Endothelial cell of umbilical vein (primary cell): ENCODE data around the gene SLC1A7. TPM values are rescaled to one million over a fixed set of nuclear protein-coding genes. Genes with fewer than 3 reads are reported as not detected.

Experiments
- BruUV-seq: library from RNA; stranded (reverse); fragments of 400-500 nt; replicated peaks from 2 replicates; lab custom pipeline; 2021; lab: Mats Ljungman, UMichigan
- CTCF ChIA-PET: fragments of 300-600, 350-600 bp; sonication (Branson Sonifier 250); formaldehyde crosslinking; loops from one replicate; lab custom pipeline; 2021; ENCODE audit warnings: antibody characterized with exemption, inconsistent platforms; lab: Charles Lee
- POLR2A ChIA-PET: fragments of 300-600, 350-600 bp; sonication (Branson Sonifier 250); formaldehyde crosslinking; loops from one replicate; lab custom pipeline; 2021; ENCODE audit warnings: antibody characterized with exemption, inconsistent platforms; lab: Charles Lee
- DNase-seq: peaks from one replicate; pipeline ENCODE4 v3.0.0-alpha.2; 2011; ENCODE audit warnings: low read depth, low spot score
- FAIRE-seq: peaks from 2 replicates; lab custom pipeline; 2011; peaks lifted over from hg19 to GRCh38; lab: Jason Lieb, UNC
- H2AFZ ChIP-seq: 2 replicates; pipeline ENCODE4 v1.6.0; 2012; ENCODE audit warnings: low read depth, low read length, control low read depth, inconsistent platforms
- H3K27ac ChIP-seq: 2 replicates; pipeline ENCODE4 v1.5.1; 2011; ENCODE audit warnings: low read depth, mild to moderate bottlenecking, control low read depth, low read length, moderate library complexity; ENCODE audit not compliant: insufficient read depth
- H3K27me3 ChIP-seq, 2 experiments: 2 replicates each; pipeline versions ENCODE4 v1.6.0 to v1.6.1; 2011; ENCODE audit warnings: low read length in 2 of 2, mixed read lengths in 1 of 2; ENCODE audit not compliant: control insufficient read depth in 2 of 2, insufficient read depth in 2 of 2
- H3K36me3 ChIP-seq, 2 experiments: 2 replicates in 1 of 2; 3 replicates in 1 of 2; pipeline ENCODE4 v1.5.1; 2011; ENCODE audit warnings: low read length in 2 of 2, mild to moderate bottlenecking in 1 of 2, moderate library complexity in 1 of 2; ENCODE audit not compliant: control insufficient read depth in 2 of 2, insufficient read depth in 2 of 2; ENCODE audit errors: extremely low read depth in 1 of 2
- H3K4me1 ChIP-seq: 3 replicates; pipeline ENCODE4 v1.5.1; 2011; ENCODE audit warnings: mild to moderate bottlenecking, low read length; ENCODE audit not compliant: control insufficient read depth, insufficient read depth; ENCODE audit errors: extremely low read depth
- H3K4me2 ChIP-seq: 2 replicates; pipeline ENCODE4 v1.6.1; 2011; ENCODE audit warnings: low read length, control low read depth, mixed read lengths; ENCODE audit not compliant: insufficient read depth
- H3K4me3 ChIP-seq, 3 experiments: fragments of 200-600 bp in 1 of 3; sonication (generic), shearing (Covaris generic) in 1 of 3; replicated peaks in 1 of 3; 2 replicates each; pipeline ENCODE4 v1.5.1; 2011 to 2016; ENCODE audit warnings: control low read depth in 3 of 3, low read length in 3 of 3, mild to moderate bottlenecking in 2 of 3, inconsistent platforms in 1 of 3, low read depth in 1 of 3, moderate library complexity in 1 of 3; ENCODE audit not compliant: insufficient read depth in 1 of 3
- H3K79me2 ChIP-seq: 2 replicates; pipeline ENCODE4 v1.6.0; 2012; ENCODE audit warnings: low read length, inconsistent platforms; ENCODE audit not compliant: control insufficient read depth, insufficient read depth
- H3K9ac ChIP-seq: replicated peaks from 2 replicates; pipeline ENCODE3; 2011; ENCODE audit warnings: low read length, control low read depth; ENCODE audit not compliant: insufficient read depth; ENCODE audit errors: extremely low read depth
- H3K9me1 ChIP-seq: replicated peaks from 3 replicates; pipeline ENCODE4 v1.6.0; 2011; ENCODE audit warnings: mild to moderate bottlenecking, low read length; ENCODE audit not compliant: control insufficient read depth, insufficient read depth; ENCODE audit errors: extremely low read depth
- H3K9me3 ChIP-seq: replicated peaks from 2 replicates; pipeline ENCODE4 v1.5.1; 2012; ENCODE audit warnings: low read length, inconsistent platforms; ENCODE audit not compliant: control insufficient read depth, insufficient read depth
- H4K20me1 ChIP-seq: replicated peaks from 2 replicates; pipeline ENCODE3; 2011; ENCODE audit warnings: mild to moderate bottlenecking, low read length; ENCODE audit not compliant: control insufficient read depth, insufficient read depth; ENCODE audit errors: extremely low read depth
- EZH2 ChIP-seq: IDR thresholded peaks from 2 replicates; pipeline ENCODE4 v1.6.1; 2012; ENCODE audit warnings: borderline replicate concordance, low read depth, mild to moderate bottlenecking, moderate library complexity, low read length, inconsistent platforms; ENCODE audit not compliant: severe bottlenecking
- FOS ChIP-seq: IDR thresholded peaks from 2 replicates; pipeline ENCODE4 v1.6.1; 2011; ENCODE audit warnings: mild to moderate bottlenecking, low read length, moderate library complexity, borderline replicate concordance; ENCODE audit not compliant: insufficient read depth
- GATA2 ChIP-seq: IDR thresholded peaks from 2 replicates; pipeline ENCODE4 v1.7.0; 2011; ENCODE audit warnings: low read depth, mild to moderate bottlenecking, moderate library complexity, mixed read lengths, low read length; ENCODE audit not compliant: insufficient read length, insufficient read depth
- JUN ChIP-seq: IDR thresholded peaks from 2 replicates; pipeline ENCODE4 v1.6.1; 2011; ENCODE audit warnings: borderline replicate concordance, low read depth; ENCODE audit not compliant: insufficient read length, insufficient read depth
- MYC ChIP-seq: IDR thresholded peaks from one replicate; pipeline ENCODE4 v1.6.1; 2011; ENCODE audit warnings: mild to moderate bottlenecking, low read depth, low read length
- POLR2A ChIP-seq: IDR thresholded peaks from 2 replicates; pipeline ENCODE4 v1.6.1; 2012; ENCODE audit warnings: low read depth, mild to moderate bottlenecking, control low read depth, low read length
- POLR2AphosphoS5 ChIP-seq: IDR thresholded peaks from 2 replicates; pipeline ENCODE4 v1.6.1; 2012; ENCODE audit warnings: low read depth, mild to moderate bottlenecking, control low read depth, low read length, moderate library complexity; ENCODE audit not compliant: insufficient read depth
- dilution Hi-C: fragments of 300-500 bp; cut with MboI; formaldehyde crosslinking; loops from one replicate; pipeline ENCODE4 v1.15.0; 2019; ENCODE audit warnings: low sequenced_read_pairs; ENCODE audit not compliant: extremely low pct_ligation_motif_present
- intact Hi-C: fragments of 100-400 bp; cut with micrococcal nuclease; formaldehyde crosslinking; loops from one replicate; pipeline ENCODE4 v1.10.0; 2022
- polyA plus RNA-seq, 4 experiments: library from polyadenylated mRNA; depleted of rRNA in 3 of 4; stranded (reverse) in 3 of 4; unstranded in 1 of 4; fragments of >200 nt; gene quantifications; 2 replicates each; pipeline versions ENCODE4 v1.2.1 to v1.2.3, GENCODE V29; 2011 to 2012; ENCODE audit warnings: missing spikeins in 1 of 4
- total RNA-seq: library from RNA; stranded (reverse); gene quantifications from 2 replicates; pipeline ENCODE4 v1.2.3, GENCODE V29; 2021
- TF ChIP-seq, protein P1 (sequence below): IDR thresholded peaks from 2 replicates; pipeline ENCODE4 v1.6.1; 2011; ENCODE audit not compliant: insufficient read depth, insufficient read length
- TF ChIP-seq, protein P2 (sequence below), 2 donors: IDR thresholded peaks; 1 replicate in 1 of 2; 2 replicates in 1 of 2; pipeline ENCODE4 v1.5.1; 2011; ENCODE audit warnings: low read length in 2 of 2, mild to moderate bottlenecking in 2 of 2, moderate library complexity in 2 of 2, control low read depth in 1 of 2, inconsistent platforms in 1 of 2, low read depth in 1 of 2; ENCODE audit not compliant: insufficient read depth in 1 of 2; ENCODE audit errors: extremely low read depth in 1 of 2

SLC1A7 gene
- total and polyA plus RNA-seq, 2 donors (not counting 3 experiments of a cell fraction or from before 2014, with no cell fraction given), result not detected

DNA sequence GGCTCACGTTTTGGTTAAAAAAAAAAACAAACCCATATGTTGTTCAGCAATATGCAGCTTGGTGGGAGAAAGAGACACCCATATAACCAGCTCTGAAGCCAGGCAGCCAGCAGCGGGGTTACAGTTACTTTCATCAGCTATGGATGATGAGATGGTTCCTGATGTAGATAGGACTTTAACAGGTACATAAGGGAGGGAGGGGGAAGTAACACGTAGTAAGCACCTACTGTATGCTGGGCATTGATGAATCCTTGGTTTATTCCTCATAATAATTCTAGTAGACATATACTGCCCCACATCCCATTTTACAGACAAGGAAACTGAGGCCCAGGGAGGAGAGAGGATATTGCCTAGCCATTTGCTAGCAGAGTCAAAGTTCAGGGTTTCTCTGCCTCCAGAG, 2.0 kb downstream of the SLC1A7 start:
- BruUV-seq, result no TSS peak
- DNase-seq (no peak), FAIRE-seq (no peak)
- Histone ChIP-seq H3K27ac (no peak overlapping the region), H3K4me3 (no peak overlapping the region), H3K4me2 (no peak overlapping the region), H2AFZ (no peak overlapping the region), H3K79me2 (no peaks in the 10 kb centered on the region), H3K36me3 (no peaks in the 10 kb centered on the region), H3K4me1 (peaks cover 4% of the 10 kb centered on the region), H3K9me3 (no peaks in the 10 kb centered on the region), H4K20me1 (no peaks in the 10 kb centered on the region), H3K27me3 (no peaks in the 10 kb centered on the region), H3K9me1 (no peaks in the 10 kb centered on the region), H3K9ac (no peak overlapping the region)
- TF ChIP-seq GATA2, result no peak
- TF ChIP-seq, protein P1, sequence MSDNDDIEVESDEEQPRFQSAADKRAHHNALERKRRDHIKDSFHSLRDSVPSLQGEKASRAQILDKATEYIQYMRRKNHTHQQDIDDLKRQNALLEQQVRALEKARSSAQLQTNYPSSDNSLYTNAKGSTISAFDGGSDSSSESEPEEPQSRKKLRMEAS, result no peak
- no peak for TF ChIP-seq EZH2
- TF ChIP-seq FOS, result no peak
- no peak for TF ChIP-seq MYC
- dilution Hi-C loops, result no loop called here
- CTCF ChIA-PET, result no interaction called here
- intact Hi-C loops, result no loop called here
- POLR2A ChIA-PET, result no interaction called here

DNA sequence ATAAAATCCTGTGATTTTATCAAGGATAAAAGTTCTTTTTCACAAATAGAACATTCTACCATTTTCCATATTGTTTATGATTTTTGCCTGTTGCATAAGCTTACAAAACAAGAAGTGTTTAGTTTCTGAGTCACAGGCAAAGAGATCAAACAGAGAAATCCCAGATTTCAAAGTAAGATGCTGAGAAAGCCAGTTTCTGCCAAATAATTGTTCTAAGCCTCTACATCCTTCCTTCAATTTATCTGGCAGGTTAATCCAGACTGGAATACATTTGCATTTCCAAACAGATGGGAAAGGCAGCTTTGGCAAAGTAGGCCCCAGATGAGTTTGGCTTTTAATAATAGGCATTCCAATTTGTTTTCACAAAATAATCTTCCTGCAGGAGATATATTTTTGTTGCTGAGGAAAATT, 2.5 kb downstream of the SLC1A7 start:
- Histone ChIP-seq H3K79me2 (no peaks in the 10 kb centered on the region), H3K4me1 (peaks cover 4% of the 10 kb centered on the region), H3K4me3 (no peak overlapping the region), H3K27me3 (no peaks in the 10 kb centered on the region), H2AFZ (no peak overlapping the region), H3K4me2 (no peak overlapping the region), H3K9ac (no peak overlapping the region), H3K36me3 (no peaks in the 10 kb centered on the region), H3K9me3 (no peaks in the 10 kb centered on the region), H3K27ac (no peak overlapping the region), H3K9me1 (no peaks in the 10 kb centered on the region), H4K20me1 (no peaks in the 10 kb centered on the region)
- peak; percentile 32 for DNase-seq
- TF ChIP-seq MYC (no peak), EZH2 (no peak), POLR2AphosphoS5 (no peak), FOS (no peak), GATA2 (no peak), JUN (no peak), POLR2A (no peak)
- TF ChIP-seq, protein P2, sequence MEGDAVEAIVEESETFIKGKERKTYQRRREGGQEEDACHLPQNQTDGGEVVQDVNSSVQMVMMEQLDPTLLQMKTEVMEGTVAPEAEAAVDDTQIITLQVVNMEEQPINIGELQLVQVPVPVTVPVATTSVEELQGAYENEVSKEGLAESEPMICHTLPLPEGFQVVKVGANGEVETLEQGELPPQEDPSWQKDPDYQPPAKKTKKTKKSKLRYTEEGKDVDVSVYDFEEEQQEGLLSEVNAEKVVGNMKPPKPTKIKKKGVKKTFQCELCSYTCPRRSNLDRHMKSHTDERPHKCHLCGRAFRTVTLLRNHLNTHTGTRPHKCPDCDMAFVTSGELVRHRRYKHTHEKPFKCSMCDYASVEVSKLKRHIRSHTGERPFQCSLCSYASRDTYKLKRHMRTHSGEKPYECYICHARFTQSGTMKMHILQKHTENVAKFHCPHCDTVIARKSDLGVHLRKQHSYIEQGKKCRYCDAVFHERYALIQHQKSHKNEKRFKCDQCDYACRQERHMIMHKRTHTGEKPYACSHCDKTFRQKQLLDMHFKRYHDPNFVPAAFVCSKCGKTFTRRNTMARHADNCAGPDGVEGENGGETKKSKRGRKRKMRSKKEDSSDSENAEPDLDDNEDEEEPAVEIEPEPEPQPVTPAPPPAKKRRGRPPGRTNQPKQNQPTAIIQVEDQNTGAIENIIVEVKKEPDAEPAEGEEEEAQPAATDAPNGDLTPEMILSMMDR (IDR thresholded peaks at IDR 0.05; ENCODE audit: extremely low read depth in 1 of 2, insufficient read depth in 1 of 2, low read depth in 1 of 2, low read length in 2 of 2), result no peak
- TF ChIP-seq, protein P1, result no peak
- CTCF ChIA-PET, result no interaction called here
- POLR2A ChIA-PET, result no interaction called here
- dilution Hi-C loops (no loop called here), intact Hi-C loops (no loop called here)
- peak; percentile 40 for FAIRE-seq
- no TSS peak for BruUV-seq
